HK-2 (cell line): ENCODE data around the gene LUZP2.
"Not testable (repeated sequence)": the region's sequence is repeated elsewhere in the genome, so short reads cannot be mapped to it uniquely, and the experiment has no call there.

Source experiments
- DNase-seq: peaks from one replicate; pipeline ENCODE4 v3.0.0-alpha.2; 2018; ENCODE audit not compliant: unreplicated experiment

The LUZP2 gene

DNA sequence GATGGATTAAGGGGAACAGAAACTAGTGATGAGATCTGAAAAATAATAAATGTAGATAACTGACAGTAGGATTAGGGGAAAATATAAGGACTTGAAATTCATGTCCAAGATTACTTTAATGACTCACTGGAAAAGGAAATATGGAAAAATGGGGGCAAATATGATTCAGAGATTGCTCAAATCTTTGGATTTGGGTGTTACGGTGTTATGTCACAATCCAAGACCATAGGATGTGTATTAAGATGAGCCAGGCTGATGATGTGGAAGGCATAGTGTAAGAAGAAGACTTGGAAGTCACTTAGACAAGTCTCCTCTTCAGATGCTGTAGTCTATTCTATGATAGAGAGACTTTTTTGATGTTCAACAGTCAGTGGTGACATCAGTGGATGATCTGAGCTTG is 323.7 kb downstream of the LUZP2 start:
- DNase-seq, result no peak

DNA sequence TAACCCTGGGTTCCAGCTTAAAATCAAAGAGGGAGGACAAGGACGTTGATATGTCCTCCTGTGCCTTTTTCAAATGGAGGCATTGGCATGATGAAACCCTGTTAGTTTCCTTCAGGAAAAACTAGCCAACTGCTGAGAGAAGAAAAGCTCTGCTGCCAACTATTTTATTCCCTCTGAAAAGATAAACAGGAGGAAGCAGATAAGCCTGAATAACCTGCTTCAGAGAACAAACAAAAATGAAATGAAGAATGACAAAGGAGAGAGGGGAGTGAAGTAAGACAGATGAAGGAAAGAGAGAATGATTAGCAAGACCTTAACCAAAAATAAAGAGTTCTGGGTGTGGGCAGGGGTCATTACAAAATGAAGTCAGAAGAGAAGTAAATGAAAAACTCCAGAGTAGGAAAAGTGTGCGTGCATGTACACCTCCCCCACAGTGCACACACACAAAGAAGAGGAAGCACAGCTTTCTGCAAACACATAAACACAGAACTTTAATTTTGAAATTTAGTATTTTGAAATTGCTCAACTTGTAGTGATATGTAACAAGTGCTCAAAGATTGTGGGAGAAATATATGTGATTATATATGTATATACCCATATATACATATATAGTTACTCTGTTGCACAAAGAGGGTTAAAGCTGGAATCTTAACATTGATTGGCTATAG is 332.2 kb downstream of the LUZP2 start:
- no peak for DNase-seq

GRCh38 chr11:24833573-24833972 is 336.7 kb downstream of the LUZP2 start:
- no peak for DNase-seq

- DNase-seq, result no peak
Observed at GRCh38 chr11:24837112-24837511, 340.3 kb downstream of the LUZP2 start.

DNA sequence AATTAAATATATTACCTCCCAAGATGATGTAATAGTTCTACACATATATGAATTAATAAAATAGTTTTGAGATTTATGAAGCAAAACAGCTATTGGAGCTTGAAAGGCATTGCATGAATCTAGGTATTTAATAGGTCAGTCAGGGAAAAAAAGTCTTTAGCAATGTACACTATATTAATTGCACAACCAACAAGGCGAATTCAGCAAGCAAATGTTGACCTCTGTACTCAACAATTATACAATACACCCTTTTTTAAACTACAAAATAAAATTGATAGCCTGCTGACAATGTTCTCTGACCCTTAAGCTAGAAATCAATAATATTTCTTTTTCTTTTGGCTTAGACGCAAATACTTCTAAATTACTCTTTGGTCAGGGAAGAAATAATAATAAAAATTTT is 345.5 kb downstream of the LUZP2 start:
- DNase-seq, result no peak

GRCh38 chr11:24844406-24844805 is 347.6 kb downstream of the LUZP2 start:
- DNase-seq, result no peak

DNA sequence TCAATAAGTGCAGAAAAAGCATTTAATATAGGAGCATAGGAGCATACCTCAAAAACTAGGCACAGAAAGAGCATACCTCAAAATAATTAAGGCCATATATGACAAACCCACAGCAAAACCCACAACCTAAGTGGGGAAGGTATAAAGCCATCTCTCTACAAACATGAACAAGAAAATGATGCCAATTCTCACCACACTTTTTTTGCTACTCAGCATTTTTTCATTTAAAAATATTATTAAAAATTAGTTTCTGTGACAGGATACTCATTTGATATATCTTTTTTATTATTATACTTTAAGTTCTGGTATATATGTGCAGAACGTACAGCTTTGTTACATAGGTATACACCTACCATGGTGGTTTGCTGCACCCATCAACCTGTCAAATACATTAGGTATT is 352.0 kb downstream of the LUZP2 start:
- no peak for DNase-seq

GRCh38 chr11:24855951-24856350 is 359.1 kb downstream of the LUZP2 start:
- DNase-seq, result no peak

GRCh38 chr11:24859801-24860300 is 363.0 kb downstream of the LUZP2 start:
- no peak for DNase-seq

DNA sequence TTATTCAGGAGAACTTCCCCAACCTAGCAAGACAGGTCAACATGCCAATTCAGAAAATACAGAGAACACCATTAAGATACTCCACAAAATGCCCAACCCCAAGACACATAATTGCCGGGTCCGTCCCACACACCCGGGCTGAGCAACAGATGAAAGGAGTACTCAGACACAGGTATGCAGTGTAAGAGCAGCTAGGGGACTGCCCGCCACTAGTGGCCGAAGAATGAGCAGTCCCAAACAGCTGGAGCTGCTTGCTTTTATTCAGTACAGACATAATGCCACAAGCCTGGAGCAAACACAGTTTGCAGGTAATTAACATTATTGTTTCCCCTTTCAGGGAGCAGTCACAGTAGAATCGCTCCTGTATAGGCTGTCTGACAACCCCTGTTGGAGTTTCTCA is 364.6 kb downstream of the LUZP2 start:
- no peak for DNase-seq

- DNase-seq, result no peak
Observed at GRCh38 chr11:24866743-24867142, 369.9 kb downstream of the LUZP2 start.

- no peak for DNase-seq
Observed at GRCh38 chr11:24870048-24870447, 373.2 kb downstream of the LUZP2 start.

GRCh38 chr11:24872186-24872585 is 375.3 kb downstream of the LUZP2 start:
- no peak for DNase-seq

DNA sequence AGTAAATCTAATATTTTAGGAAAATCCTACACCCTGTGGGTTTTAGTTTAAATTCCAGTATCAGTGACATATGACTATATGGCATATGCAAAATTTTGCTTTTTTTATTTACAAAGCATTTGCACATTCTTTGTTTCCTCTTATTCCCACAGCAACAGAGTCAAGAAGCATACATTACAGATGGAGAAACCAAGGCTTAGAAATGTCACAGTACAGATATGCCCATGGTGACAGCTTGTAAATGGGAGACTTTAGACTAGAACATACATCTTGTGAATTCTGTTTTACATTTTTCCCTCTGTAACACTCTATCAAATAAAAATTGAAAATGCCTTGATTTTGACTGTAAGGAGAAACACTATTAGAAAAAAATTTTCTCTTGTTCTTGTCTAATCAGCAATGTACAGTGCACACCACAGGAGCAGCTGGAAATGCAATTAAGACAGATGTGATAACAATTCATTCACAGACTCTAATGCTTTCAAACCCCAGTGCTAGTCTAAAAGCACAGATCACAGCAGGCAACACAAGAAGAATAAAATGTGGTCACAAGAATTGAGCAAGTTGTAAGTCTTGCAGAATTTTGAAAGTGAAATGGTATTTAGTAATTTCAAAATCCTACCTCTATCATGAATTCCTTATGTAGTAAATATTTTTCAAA is 375.9 kb downstream of the LUZP2 start:
- DNase-seq, result no peak

- no peak for DNase-seq
Observed at GRCh38 chr11:24880962-24881361, 384.1 kb downstream of the LUZP2 start.

DNA sequence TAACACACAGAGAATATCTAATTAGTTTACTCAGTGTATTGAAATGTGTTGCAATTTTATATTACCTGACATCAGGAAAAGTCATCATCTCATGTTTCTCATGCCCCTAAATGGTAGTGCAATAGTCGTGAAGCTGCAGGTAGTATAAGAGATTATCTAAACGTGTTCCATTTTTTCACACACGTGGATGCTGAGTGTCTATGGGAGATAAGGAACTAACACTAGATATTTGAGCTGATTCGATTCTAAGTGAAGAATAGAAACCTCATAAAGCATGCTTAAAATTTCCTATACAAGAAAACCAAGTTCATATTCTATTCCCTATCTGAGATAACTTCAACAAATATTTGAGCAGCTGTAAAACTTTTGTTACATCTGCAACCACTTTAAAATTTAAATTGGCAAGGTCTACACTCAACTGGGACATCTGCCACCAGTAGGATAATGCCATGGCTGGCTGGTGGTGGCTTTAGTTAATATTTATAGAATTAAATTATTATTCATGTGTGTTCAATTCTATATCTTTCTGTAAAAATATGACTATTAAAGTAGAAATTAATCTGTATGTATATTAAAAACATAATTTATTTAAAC is 388.8 kb downstream of the LUZP2 start:
- no peak for DNase-seq

DNA sequence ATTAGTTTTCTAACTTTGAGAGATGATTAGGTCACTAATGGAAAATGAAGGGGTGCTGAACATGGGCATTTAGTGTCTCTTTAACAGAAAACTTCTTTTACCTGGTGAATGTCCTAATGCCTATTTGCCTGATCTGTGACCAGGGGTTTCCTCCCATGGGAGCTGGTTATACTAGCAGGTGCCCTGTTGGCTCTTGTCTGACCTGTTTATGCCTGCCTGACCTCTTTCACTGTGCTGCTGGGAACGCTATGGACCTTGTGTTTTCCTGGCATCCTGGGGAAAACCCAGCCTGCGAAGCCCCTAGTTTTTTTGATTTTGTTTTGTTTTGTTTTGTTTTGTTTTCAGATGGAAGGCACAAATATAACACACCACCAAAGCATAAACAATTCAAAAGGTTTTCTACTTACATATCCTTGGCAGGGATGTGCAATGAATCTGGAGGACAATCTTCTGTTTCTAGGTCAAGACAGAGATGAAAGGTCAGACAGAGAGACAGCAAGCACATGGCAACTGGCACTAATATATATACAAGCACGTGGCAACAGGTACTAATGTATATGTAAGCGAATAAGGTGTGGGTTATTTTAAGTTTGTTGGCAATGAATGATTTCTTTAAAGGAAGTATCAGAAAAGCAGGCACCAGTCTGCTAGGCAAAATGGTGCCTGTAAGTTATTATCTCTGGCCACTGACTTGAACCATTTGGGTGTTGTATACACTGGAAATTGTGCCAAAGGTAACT is 390.2 kb downstream of the LUZP2 start:
- DNase-seq, result no peak

GRCh38 chr11:24890426-24890825 is 393.6 kb downstream of the LUZP2 start:
- no peak for DNase-seq

- not testable (repeated sequence) for DNase-seq
Observed at GRCh38 chr11:24891845-24892492, 395.1 kb downstream of the LUZP2 start.

GRCh38 chr11:24896118-24896835 is 399.4 kb downstream of the LUZP2 start:
- DNase-seq, result no peak

DNA sequence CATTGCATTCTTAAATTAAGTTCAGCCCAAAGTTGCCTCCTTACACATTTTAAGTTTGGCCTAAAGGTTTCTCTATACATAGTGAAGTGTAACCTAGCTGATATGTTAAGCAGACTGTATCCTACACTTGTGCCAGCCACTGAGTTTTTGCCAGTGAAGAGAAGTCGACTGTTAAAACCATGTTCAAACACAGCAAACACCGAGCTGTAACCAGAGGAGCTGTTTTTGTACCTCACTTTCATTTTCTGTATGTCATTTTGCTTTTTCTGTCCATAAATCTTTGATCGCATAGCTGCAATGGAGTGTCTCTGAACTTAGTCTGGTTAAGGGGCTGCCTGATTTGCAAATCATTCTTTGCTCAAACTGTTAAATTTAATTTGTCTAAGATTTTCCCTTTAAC is 403.7 kb downstream of the LUZP2 start:
- DNase-seq, result no peak
